SK-N-SH (cell line): ENCODE data around the gene HOXA10. TPM values are rescaled to one million over a fixed set of nuclear protein-coding genes. Genes with fewer than 3 reads are reported as not detected.

Experiments
- CTCF ChIA-PET: fragments of 300-600, 350-600 bp; formaldehyde crosslinking; extraction: SDS; loops from one replicate; lab custom pipeline; 2021; lab: Yijun Ruan, JAX
- POLR2A ChIA-PET: fragments of 350-600 bp; sonication (Branson Sonifier 250); formaldehyde crosslinking; extraction: SDS; loops from one replicate; lab custom pipeline; 2020; ENCODE audit warnings: antibody characterized with exemption, inconsistent platforms; lab: Yijun Ruan, JAX
- DNase-seq: peaks from one replicate; pipeline ENCODE4 v3.0.0; 2012
- H2AFZ ChIP-seq: fragments of 200-600 bp; sonication (generic); 2 replicates; pipeline ENCODE4 v1.8.1; 2016; ENCODE audit warnings: antibody characterized with exemption, mild to moderate bottlenecking, low read depth
- H3F3A ChIP-seq: fragments of 200-600 bp; sonication (generic); replicated peaks from 2 replicates; pipeline ENCODE3; 2016; ENCODE audit warnings: antibody characterized with exemption, mild to moderate bottlenecking; ENCODE audit not compliant: insufficient read depth
- H3K27ac ChIP-seq, 2 experiments: fragments of 200-500 bp in 1 of 2; fragments of 200-600 bp in 1 of 2; sonication (Bioruptor generic) in 1 of 2; sonication (generic), shearing (Covaris generic) in 1 of 2; 2 replicates each; pipeline versions ENCODE4 v1.5.1 to v1.6.1; 2014 to 2016; ENCODE audit warnings: low read depth in 2 of 2, inconsistent platforms in 1 of 2, low read length in 1 of 2, mild to moderate bottlenecking in 1 of 2, mixed read lengths in 1 of 2
- H3K27me3 ChIP-seq: fragments of 200-600 bp; sonication (generic), shearing (Covaris generic); 2 replicates; pipeline ENCODE4 v1.6.1; 2016; ENCODE audit warnings: mixed run types; ENCODE audit not compliant: insufficient read depth
- H3K36me3 ChIP-seq, 2 experiments: fragments of 200-500 bp in 1 of 2; fragments of 200-600 bp in 1 of 2; sonication (Bioruptor generic) in 1 of 2; sonication (generic) in 1 of 2; replicated peaks in 1 of 2; 2 replicates each; pipeline versions ENCODE3 to v1.5.1; 2014 to 2016; ENCODE audit warnings: low read length in 1 of 2, mild to moderate bottlenecking in 1 of 2; ENCODE audit not compliant: insufficient read depth in 2 of 2, control insufficient read depth in 1 of 2
- H3K4me1 ChIP-seq, 2 experiments: fragments of 200-500 bp in 1 of 2; fragments of 200-600 bp in 1 of 2; sonication (Bioruptor generic) in 1 of 2; sonication (generic), shearing (Covaris generic) in 1 of 2; 2 replicates each; pipeline versions ENCODE4 v1.5.1 to v1.6.1; 2014 to 2016; ENCODE audit warnings: low read depth in 1 of 2, low read length in 1 of 2, mixed run types in 1 of 2; ENCODE audit not compliant: insufficient read depth in 2 of 2, control insufficient read depth in 1 of 2
- H3K4me2 ChIP-seq: fragments of 200-600 bp; sonication (generic), shearing (Covaris generic); 2 replicates; pipeline ENCODE4 v1.6.1; 2017; ENCODE audit warnings: mixed run types
- H3K4me3 ChIP-seq, 2 experiments: fragments of 200-500 bp in 1 of 2; fragments of 200-600 bp in 1 of 2; sonication (Bioruptor generic) in 1 of 2; sonication (generic), shearing (Covaris generic) in 1 of 2; 2 replicates each; pipeline versions ENCODE4 v1.5.1 to v1.8.1; 2014 to 2016; ENCODE audit warnings: low read depth in 2 of 2, inconsistent platforms in 1 of 2, low read length in 1 of 2, mild to moderate bottlenecking in 1 of 2, mixed read lengths in 1 of 2, moderate library complexity in 1 of 2
- H3K79me2 ChIP-seq: fragments of 200-600 bp; sonication (generic); 2 replicates; pipeline ENCODE4 v1.8.1; 2017; ENCODE audit warnings: mild to moderate bottlenecking; ENCODE audit not compliant: insufficient read depth
- H3K9ac ChIP-seq: fragments of 200-600 bp; sonication (generic); 2 replicates; pipeline ENCODE4 v1.6.1; 2017; ENCODE audit warnings: mixed run types
- H3K9me2 ChIP-seq: fragments of 200-600 bp; sonication (generic); 2 replicates; pipeline ENCODE4 v1.6.1; 2017; ENCODE audit warnings: mixed run types
- H3K9me3 ChIP-seq: fragments of 200-600 bp; sonication (generic); 2 replicates; pipeline ENCODE4 v1.6.1; 2017; ENCODE audit warnings: mixed run types, mild to moderate bottlenecking, moderate library complexity
- H4K20me1 ChIP-seq: fragments of 200-600 bp; sonication (generic); 2 replicates; pipeline ENCODE4 v1.6.1; 2017; ENCODE audit warnings: mild to moderate bottlenecking, mixed run types; ENCODE audit not compliant: insufficient read depth
- ELF1 ChIP-seq: IDR thresholded peaks from 2 replicates; pipeline ENCODE4 v1.4.0; 2012
- EP300 ChIP-seq, 2 experiments: IDR thresholded peaks; 2 replicates each; pipeline versions ENCODE4 v1.4.0 to v1.6.1; 2012; ENCODE audit warnings: borderline replicate concordance in 1 of 2, low read depth in 1 of 2, low read length in 1 of 2
- EZH2phosphoT487 ChIP-seq: fragments of 200-600 bp; sonication (generic); IDR thresholded peaks from 2 replicates; pipeline ENCODE4 v1.6.1; 2017; ENCODE audit warnings: low read depth, mixed run types, mild to moderate bottlenecking, antibody characterized with exemption, moderate library complexity, borderline replicate concordance
- FOSL2 ChIP-seq: IDR thresholded peaks from 2 replicates; pipeline ENCODE4 v1.4.0; 2012; ENCODE audit warnings: low read depth, mild to moderate bottlenecking, moderate library complexity, borderline replicate concordance
- FOXJ3 ChIP-seq: sonication (generic); formaldehyde crosslinking; IDR thresholded peaks from 2 replicates; pipeline ENCODE4 v1.5.1; 2020; ENCODE audit warnings: mild to moderate bottlenecking, missing genetic modification reagents
- FOXM1 ChIP-seq: IDR thresholded peaks from 2 replicates; pipeline ENCODE4 v1.4.0; 2012; ENCODE audit warnings: low read depth, mild to moderate bottlenecking
- NFIC ChIP-seq: IDR thresholded peaks from 2 replicates; pipeline ENCODE4 v1.4.0; 2012; ENCODE audit warnings: borderline replicate concordance
- RAD21 ChIP-seq: IDR thresholded peaks from 2 replicates; pipeline ENCODE4 v1.6.1; 2012; ENCODE audit warnings: mild to moderate bottlenecking, low read length
- RCOR1 ChIP-seq: fragments of 150-350 bp; IDR thresholded peaks from 2 replicates; pipeline ENCODE4 v1.6.1; 2017; ENCODE audit warnings: antibody characterized with exemption, low read length
- RFX5 ChIP-seq: IDR thresholded peaks from 2 replicates; pipeline ENCODE4 v1.6.1; 2012; ENCODE audit warnings: mild to moderate bottlenecking, improper control_type of control experiment, low read length
- TAF1 ChIP-seq: IDR thresholded peaks from 2 replicates; pipeline ENCODE4 v1.6.1; 2012; ENCODE audit warnings: low read depth, mild to moderate bottlenecking, low read length, moderate library complexity, borderline replicate concordance
- TEAD4 ChIP-seq: IDR thresholded peaks from 2 replicates; pipeline ENCODE4 v1.4.0; 2012; ENCODE audit warnings: mild to moderate bottlenecking, borderline replicate concordance; ENCODE audit not compliant: insufficient read depth
- WGBS: methylation state at CpG from one replicate; pipeline ENCODE4 v1.1.6; 2017; ENCODE audit warnings: low lambda C conversion rate; 5-methylcytosine and 5-hydroxymethylcytosine counted together
- polyA plus RNA-seq, 3 experiments: library from polyadenylated mRNA; depleted of rRNA; stranded (reverse); fragments of >200 nt; gene quantifications; 2 replicates each; pipeline ENCODE4 v1.2.3, GENCODE V29; 2012
- TF ChIP-seq, protein P1 (sequence below): IDR thresholded peaks from 2 replicates; pipeline ENCODE4 v1.6.1; 2012; ENCODE audit warnings: mild to moderate bottlenecking, low read depth, low read length, moderate library complexity

The HOXA10 gene
- polyA plus RNA-seq, 1 of the 3 experiments (the other 2 are of a cell fraction) = not detected

DNA sequence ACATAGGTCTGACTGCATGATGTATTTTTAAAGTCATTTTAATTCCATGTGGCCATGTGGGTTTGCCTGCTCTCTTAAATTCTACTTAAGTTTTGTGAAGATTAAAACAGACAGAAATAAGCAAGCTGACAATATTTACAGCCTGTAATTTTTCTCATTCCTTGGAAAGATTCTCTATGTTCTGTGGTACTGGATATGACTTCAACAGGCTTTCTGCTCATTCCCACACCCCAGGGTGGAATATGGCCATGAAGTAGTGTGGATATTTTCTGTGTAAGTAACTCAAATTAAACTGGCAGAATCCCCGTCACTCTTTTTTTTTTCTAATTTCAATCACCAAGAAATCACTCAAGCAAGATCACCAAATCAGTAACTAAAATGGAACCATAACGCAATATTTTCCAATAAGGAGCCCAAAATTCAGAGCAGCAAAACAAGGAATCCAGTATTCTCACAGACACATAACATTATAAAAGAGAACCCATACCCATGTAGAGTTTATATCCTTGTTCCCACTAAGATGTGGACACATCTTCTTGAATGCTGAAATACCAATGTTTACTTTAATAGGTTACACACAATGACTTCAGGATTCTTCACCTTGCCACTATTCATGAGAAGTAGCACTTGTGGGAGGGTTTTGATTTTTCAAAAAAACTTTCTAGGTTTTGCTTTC lies 36.3 kb downstream of the HOXA10 start:
- CTCF ChIA-PET = interaction anchor here (0.6 kb wide), 1 partner anchor 13 kb away, joined by 3 read pairs; no protein-coding TSS in a partner anchor

DNA sequence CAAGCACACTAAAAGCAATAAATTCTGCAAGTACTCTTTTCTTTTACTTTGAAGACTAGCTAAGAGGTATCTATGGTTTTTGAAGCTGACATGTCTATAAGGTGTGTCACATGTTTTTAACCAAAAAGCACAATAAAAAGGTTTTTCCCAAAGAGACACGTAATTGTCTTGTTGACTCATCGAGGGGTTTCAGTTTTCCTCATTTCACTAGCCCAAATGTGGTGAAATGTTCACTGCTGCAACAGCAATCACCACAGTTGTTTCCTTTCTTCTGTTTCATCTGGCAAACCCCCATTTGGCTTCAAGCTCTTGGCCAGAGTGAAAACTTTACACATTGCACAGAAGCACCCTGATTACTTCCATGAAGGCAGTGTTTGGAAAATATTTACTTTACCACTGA lies 39.7 kb downstream of the HOXA10 start:
- no peaks in the 10 kb centered on the region for H3K79me2 ChIP-seq

More for the DNA sequence above, 36.3 kb downstream of the HOXA10 start:
- H2AFZ ChIP-seq = no peak overlapping the region
- H3K27me3 ChIP-seq = peaks cover 100% of the 10 kb centered on the region
- WGBS = 7% methylated on average over 2 of the region's 2 CpGs
- no peak overlapping the region for H3K4me2 ChIP-seq
- POLR2A ChIA-PET = no interaction called here
- no peak for DNase-seq
- TF ChIP-seq EP300 (IDR thresholded peaks at IDR 0.05; ENCODE audit: borderline replicate concordance in 1 of 2, low read depth in 1 of 2, low read length in 1 of 2) = no peak
- TF ChIP-seq FOXM1 = no peak
- no peak for TF ChIP-seq RCOR1
- no peak for TF ChIP-seq FOXJ3 (CRISPR knock-in tag)
- TF ChIP-seq RAD21 = no peak
- TF ChIP-seq FOSL2 = no peak
- TF ChIP-seq EZH2phosphoT487 = no peak; the same call in 1 of the 2 replicates
- no peak for TF ChIP-seq RFX5
- TF ChIP-seq ELF1 = no peak
- TF ChIP-seq TEAD4 = no peak
- TF ChIP-seq TAF1 = no peak
- no peak for TF ChIP-seq NFIC
- TF ChIP-seq, all 33 proteins: peak for 0
- Histone ChIP-seq H3K9me2 (no peaks in the 10 kb centered on the region), H3K27ac (no peak overlapping the region), H3K4me3 (no peak overlapping the region), H4K20me1 (no peaks in the 10 kb centered on the region), H3K36me3 (no peaks in the 10 kb centered on the region), H3K79me2 (no peaks in the 10 kb centered on the region), H3F3A (no peaks in the 10 kb centered on the region), H3K9ac (no peak overlapping the region), H3K9me3 (no peaks in the 10 kb centered on the region), H3K4me1 (no peaks in the 10 kb centered on the region)

More for the DNA sequence above, 39.7 kb downstream of the HOXA10 start:
- Histone ChIP-seq H3K36me3 (no peaks in the 10 kb centered on the region), H2AFZ (no peak overlapping the region), H3K4me2 (no peak overlapping the region), H3K4me3 (no peak overlapping the region), H3K4me1 (peaks cover 0 to 4% of the 10 kb centered on the region in 2 experiments; a peak in 1 of 4 replicates), H3K9ac (no peak overlapping the region), H3K27me3 (peaks cover 94% of the 10 kb centered on the region), H4K20me1 (no peaks in the 10 kb centered on the region), H3F3A (no peaks in the 10 kb centered on the region), H3K9me3 (no peaks in the 10 kb centered on the region), H3K27ac (no peak overlapping the region), H3K9me2 (no peaks in the 10 kb centered on the region)
- no peak for DNase-seq
- 11% methylated on average over 2 of the region's 2 CpGs for WGBS
- POLR2A ChIA-PET = no interaction called here
- CTCF ChIA-PET = interaction anchor here (0.9 to 5.8 kb wide), 3 partner anchors 9 to 258 kb away, joined by 3 to 36 read pairs (median 3); partner anchors contain the start of gene HOXA5
- no peak for TF ChIP-seq RCOR1
- TF ChIP-seq, protein P1, sequence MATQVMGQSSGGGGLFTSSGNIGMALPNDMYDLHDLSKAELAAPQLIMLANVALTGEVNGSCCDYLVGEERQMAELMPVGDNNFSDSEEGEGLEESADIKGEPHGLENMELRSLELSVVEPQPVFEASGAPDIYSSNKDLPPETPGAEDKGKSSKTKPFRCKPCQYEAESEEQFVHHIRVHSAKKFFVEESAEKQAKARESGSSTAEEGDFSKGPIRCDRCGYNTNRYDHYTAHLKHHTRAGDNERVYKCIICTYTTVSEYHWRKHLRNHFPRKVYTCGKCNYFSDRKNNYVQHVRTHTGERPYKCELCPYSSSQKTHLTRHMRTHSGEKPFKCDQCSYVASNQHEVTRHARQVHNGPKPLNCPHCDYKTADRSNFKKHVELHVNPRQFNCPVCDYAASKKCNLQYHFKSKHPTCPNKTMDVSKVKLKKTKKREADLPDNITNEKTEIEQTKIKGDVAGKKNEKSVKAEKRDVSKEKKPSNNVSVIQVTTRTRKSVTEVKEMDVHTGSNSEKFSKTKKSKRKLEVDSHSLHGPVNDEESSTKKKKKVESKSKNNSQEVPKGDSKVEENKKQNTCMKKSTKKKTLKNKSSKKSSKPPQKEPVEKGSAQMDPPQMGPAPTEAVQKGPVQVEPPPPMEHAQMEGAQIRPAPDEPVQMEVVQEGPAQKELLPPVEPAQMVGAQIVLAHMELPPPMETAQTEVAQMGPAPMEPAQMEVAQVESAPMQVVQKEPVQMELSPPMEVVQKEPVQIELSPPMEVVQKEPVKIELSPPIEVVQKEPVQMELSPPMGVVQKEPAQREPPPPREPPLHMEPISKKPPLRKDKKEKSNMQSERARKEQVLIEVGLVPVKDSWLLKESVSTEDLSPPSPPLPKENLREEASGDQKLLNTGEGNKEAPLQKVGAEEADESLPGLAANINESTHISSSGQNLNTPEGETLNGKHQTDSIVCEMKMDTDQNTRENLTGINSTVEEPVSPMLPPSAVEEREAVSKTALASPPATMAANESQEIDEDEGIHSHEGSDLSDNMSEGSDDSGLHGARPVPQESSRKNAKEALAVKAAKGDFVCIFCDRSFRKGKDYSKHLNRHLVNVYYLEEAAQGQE = no peak
